HG03060 (cell line): ENCODE data around the gene TFDP1.

Source experiments
- ATAC-seq: cut with Tn5 transposase; IDR thresholded peaks from one replicate; pipeline ENCODE4 v1.9.1; 2021; ENCODE audit warnings: low read depth, moderate number of reproducible peaks; ENCODE audit not compliant: unreplicated experiment

TFDP1 gene

DNA sequence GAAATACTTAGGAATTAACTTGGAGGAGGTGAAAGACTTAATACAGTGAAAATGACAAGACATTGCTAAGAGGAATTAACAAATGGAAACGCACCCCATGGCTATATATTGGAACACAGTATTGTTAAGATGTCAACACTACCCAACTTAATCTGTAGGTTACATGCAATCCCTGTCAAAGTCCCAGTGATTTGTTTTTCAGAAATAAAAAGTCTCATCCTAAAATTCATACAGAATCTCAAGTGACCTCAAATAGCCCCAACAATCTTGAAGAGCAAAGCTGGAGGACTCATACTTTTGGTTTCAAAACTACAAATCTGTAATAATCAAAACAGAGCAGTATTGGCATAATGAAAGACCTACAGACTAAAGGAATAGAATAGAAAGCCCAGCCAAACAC is 60.2 kb downstream of the TFDP1 start:
- no peak for ATAC-seq

DNA sequence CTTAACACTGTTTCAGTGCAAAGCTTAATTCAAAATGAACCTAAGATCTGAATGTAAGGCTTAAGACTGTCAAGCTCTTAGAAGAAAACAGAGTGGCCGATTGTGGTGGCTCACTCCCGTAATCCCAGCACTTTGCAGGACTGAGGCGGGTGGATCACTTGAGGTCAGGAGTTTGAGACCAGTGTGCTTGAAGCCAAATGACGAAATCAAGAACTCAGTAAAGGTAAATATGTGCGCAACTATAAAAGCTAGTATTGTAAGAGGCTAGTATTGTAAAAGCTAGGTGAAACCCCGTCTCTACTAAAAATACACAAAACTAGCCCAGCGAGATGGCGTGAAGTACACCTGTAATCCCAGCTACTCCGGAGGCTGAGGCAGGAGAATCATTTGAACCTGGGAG is 60.8 kb downstream of the TFDP1 start:
- no peak for ATAC-seq

DNA sequence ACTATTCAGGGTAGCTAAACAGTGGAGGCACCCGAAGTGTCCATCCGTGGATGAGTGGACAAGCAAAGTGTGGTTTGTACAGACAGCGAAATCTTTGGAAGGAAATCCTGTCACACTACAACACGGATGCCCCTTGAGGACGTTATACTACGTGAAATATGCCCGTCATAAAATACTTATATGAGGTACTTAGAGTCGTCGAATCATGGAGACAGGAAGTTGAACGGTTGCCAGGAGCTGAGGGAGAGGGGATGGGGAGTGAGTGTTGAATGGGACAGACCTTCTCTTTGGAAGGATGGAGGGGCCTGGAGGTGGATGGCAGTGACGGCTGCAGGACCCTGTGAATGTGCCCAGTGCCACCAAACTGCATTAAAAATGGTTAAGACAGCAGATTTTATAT is 61.8 kb downstream of the TFDP1 start:
- ATAC-seq = no peak

DNA sequence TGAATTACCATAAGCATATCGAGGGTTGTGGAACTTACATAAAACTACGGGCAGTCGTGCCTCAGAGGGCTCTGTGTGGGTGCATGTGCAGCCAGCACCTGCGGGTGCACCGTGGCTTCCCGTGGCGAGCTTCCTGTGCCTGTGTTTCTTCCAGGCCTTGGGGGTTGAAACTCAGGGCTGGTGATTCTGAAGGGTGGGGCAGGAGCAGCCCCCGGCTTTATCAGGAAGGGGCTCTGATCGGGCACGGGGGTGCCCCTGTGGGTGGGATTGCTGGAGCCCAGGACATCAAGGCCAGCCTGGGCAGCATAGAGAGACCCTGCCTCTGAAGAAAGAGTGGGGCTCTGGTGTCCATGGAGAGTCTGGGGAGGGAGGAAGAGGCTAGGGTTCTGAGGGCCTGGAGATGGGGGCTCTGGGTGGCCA is 62.4 kb downstream of the TFDP1 start:
- no peak for ATAC-seq

DNA sequence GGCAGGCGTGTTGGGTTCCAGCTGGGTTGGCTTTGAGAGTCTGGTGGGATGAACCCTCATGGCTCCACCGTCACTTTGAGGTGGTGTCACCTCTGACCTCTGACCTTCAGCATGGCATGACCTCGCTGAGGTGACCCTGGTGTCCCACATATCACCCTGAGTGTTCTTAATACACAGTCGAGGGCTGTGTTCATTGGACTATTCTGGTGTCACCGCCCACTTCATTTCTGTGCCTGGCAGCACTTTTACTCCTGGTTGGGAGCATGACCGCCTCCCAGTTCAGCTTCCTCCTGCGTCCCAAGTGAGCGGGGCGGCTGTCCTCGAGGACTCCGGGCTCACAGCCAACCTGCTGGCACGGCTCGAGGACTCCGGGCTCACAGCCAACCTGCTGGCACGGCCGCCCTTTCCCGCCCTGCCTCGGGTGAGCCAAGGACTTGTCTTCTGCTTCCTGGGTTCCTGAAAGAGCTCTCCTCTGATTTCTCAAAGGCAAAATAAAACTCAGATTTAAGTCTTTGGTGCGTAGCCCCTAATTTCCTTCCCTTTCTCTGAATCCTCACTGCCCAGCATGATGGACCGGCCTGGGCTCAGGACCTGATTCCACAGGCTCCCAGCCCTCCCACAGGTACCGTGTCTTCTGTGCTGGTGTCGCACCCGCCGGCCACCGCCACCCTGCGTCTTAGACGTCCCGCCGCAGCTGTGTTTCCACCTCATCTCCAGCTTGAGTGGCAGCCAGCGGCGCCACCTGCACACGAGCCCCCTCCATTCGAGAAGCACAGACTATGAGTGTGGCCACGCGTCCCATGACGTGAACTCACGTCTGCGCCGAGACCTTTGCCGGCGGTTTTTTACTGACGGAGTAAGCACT is 63.0 kb downstream of the TFDP1 start:
- no peak for ATAC-seq

DNA sequence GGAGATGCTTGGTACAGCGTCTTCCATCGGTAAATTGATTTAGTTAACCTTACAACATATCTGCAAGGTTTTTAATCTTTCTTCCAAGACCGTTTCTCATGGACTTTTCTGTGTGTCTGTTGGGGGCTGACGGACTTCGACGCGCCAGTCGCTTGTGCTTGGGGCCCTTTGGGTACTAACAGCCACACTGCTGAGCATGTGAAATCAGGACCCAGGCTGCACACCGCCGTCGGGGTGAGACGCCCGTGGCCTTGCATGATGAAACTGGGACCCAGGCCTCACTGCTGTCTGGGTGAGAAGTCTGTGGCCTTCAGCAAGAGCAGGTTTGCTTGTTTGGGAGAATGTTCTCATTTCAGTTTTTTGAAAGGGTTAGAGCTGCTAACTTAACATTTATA is 63.7 kb downstream of the TFDP1 start:
- no peak for ATAC-seq

DNA sequence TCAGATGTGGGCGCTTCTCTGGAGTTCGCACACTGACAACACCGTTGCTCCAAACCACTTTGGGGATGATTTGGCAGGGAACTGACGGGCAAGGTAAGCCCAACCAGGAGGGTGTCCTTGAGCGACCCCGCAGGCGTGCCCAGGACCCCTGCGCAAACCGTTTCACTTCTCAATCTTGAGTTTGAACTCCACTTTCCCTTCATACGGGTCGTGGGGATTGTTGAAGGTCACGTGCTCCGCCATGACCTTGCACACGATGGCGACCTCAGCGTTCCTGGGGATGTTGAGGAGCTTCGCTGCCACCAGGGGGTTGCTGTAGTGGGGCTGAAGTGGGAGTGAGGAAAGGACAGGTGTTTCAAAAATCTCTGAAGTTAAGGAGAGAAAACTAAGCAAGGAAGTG is 64.7 kb downstream of the TFDP1 start:
- ATAC-seq = no peak

DNA sequence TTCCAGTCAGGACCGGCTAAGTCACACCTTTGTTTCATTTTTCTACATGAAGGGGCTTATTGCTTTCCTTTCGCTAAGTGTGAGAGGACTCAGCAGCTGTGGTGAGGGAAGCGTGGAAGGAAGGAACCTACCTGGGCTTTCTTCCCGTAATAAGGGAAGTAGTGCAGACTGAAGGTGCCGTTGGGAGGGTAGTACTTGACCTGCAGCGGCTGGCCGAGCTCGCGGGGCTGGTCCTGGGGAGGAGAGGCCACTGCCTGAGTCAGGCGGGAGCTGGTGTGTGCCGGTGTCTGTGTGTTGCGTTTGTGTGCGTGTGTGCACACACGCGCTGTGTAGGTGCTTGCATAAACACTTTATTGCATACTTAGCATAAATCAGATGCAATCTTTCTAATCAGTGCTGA is 65.7 kb downstream of the TFDP1 start:
- no peak for ATAC-seq

DNA sequence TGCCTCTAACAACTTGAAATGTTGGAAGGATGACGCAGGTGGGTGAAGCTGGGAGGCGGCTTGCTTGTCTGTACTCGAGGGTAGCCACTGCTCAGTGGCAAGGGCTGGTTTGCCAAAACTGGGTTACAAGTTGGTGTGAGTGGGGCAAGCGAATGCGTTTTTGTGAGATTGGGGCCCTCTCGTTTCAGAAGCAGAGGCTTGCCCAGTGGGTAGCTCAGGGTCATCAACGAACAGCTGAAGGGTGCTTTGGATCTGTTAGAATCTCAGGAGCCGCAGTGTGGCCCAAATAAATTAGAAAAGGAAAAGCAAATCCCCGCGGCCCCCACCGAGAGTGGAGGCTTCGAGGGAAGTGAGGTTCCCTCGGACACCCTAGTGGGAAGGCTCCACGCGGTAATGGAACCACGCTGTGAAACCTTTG is 66.2 kb downstream of the TFDP1 start:
- no peak for ATAC-seq

DNA sequence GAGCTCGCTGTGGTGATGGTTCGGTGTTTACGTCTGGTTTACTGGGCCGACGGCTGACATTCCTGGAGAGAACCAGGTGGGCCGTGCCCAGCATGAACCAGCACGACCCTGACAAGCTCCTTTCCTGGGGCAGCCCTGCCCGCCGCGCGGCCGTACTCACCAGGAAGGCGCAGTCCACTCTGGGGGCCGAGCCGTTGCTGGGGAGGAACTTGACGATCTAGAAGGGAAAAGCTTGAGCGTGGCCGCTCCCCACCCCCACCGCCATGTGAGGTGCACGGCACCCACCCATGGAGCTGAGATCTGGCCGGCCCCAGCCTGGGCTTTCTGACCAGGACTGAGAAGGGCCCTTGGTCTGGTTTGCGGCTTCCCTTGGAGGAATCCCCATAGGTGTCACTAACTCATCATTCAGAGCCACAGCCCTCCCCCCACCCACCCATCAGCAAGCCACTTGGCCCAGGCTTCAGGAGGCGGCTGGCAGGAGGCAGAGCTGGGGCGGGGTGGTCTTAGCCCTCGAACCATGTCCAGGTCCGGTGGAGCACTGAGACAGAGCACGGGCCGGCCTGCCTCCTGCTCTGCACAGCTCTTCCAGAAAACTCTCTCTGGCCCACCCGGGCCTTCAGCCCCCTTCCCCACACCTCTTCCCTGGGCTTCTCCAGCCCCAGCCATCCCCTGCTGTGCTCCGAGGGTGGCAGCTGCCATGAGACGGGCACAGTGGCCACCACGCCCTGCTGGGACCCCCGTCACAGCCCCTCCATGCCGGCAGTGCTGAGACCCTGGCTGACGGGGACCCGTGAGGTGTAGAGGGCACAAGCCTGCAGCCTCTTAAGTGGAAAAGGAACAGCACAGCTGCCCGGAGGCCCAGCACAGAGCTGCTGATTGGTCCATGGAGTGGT is 67.2 kb downstream of the TFDP1 start:
- ATAC-seq = no peak

DNA sequence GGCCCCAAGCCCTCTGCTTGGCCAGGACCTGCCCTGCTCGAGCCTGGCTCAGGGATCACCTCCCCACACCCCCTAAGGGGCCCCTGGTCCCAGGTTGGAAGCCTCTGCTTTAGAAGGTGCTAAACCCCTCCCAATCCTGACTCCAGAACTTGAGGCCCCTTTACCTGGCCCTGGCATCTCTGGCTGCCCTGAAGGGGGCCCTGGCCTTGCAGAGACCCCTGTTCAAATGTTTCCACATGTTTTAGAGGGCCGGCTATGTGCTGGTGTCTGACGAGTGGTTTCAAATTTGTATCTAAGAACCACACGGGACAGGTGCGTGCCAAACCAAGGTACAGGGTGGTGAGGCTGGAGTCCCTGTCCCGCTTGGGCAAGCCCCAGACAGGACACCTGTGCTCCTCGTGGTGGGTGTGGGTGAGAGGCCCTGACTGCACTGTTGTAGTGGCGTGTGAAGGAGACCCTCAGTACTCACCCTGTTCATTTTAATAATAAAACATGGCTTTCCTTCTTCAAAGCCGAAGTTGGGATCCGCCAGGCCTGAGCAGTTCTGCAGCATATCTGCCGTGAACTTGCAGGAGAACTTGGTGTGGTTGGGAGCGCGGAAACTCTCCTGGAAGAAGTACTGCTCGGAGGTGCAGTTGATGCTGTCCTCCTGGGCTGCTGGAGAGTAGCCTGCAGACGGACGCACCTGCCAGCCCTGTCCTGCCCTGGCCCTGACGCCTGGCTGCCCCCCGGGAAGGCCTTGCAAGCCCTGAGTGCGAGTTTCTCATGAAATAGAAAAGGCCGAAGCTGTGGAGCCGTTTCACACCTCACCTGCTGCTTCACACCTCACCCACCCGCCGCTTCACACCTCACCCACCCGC is 68.1 kb downstream of the TFDP1 start:
- ATAC-seq = no peak

DNA sequence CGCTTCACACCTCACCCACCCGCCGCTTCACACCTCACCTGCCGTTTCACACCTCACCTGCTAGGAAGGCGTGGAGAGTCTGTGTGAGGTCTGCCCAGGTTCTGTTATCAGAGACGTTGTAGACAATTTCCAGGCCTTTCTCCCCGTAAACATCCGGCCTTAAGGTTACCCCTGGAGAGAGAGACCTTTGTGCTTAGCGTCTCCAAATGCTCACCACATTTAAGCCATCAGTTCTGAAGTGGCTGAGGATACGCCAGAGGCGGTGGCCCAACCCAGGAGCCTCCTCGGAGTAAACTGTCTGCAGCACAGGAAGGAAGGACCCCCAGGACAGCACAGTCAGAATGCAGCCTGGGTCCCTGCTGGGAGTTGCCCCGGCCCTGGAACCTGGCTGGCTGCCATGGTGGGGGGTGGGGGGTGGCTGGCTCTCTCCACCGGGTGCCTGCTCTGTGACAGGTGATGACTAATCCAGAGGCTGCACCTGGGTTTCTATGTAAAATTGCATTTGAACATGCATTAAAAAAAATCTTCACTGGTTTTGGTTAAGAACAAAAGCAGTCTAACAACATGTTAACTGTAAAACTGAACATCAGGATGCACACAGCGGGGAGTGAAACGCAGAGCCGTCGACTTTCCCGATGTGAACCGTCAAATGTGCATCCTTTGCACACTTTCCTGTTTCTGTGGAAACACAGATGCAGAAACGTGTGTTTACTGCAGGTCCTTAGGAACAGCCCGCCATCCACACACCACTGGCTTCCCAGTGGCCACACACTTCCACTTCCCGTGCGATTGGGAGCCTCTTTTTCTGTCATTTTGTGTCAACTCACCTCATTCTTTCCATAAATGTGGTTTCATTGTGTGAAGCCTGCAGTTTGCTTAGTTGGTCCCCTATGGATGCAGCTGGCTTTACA is 69.0 kb downstream of the TFDP1 start:
- ATAC-seq = no peak

DNA sequence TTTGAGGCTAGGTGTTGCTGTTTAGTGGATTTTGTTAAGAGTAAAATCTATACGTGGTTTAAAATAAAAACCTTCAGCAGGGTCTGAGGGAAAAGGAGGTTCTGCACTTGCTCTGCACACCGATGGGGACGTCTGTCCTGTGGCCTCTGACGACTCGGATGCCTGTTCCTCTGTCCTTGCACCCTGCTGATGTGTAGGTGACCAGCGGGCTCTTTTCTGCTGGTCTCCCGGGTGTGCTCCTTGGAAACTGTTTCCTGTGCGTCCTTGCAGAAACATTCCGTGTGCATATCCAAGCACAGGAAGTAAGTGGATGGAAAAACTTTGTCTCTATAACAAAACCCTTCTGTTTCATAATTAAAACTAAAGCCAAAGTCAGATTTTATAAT is 69.6 kb downstream of the TFDP1 start:
- ATAC-seq = no peak

DNA sequence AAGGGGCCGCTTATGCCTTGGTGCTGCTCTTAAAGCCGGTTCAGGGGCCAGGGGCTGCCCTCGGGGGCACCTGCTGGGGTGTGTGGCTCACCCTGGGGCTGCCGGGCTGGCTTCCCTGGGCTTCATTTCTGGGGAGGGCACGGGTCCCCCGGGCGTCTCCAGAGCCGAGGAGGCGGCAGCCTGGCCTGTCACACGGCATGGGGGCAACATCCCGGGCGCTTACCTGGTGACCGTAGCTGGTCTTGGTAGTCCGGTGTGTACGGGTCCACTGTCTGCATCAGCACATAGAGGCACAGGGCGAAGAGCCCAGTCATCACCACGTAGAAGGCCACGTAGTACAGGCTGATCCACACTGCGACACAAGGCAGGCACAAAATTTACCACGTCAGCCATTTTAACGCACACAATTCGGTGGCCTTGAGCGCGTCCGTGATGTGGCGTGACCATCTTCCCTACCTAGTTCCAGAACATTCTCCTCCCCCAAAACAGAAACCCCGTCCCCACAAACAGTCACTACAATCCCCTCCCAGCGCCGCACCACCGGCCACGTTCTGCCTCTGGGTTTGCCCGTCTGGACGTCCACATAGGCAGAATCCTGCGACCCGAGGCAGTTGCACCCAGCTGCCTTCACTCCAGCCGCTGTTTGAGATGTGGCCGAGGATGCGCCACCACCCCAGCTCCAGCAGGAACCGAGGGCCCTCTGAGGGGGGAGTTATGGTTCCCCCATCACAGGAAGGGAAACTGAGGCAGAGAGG is 70.2 kb downstream of the TFDP1 start:
- ATAC-seq = no peak

DNA sequence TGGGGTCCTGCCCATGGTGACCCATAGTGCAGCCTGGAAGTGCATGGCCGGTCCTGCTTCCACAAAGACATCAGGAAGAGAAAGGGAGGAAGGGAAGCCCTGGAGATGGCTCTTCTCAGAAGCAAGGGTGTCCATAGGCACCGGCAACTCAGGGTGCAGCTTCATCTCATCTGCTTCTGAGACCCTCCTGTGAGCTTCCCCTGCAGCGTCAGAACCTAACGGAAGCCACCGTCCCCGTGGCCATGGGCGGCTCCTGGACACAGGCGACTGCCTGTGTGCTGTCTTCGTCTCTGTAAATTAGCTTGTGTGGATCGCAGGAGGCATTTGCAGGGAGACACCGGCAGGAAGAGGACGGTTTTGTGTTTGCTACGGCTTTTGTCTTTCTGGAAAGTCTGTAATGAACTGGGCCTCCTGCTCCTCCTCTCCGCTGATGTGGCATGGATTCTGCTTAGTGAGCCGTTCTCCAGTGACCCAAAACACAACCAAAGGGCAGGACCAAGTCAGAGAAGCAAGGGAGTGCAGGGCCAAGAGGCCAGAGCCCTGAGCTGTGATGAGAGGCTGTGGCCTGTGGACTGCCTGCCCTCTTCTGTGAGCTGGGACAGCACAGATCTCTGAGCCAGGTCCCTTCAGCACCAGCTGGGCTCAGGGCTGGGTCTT is 70.9 kb downstream of the TFDP1 start:
- no peak for ATAC-seq

DNA sequence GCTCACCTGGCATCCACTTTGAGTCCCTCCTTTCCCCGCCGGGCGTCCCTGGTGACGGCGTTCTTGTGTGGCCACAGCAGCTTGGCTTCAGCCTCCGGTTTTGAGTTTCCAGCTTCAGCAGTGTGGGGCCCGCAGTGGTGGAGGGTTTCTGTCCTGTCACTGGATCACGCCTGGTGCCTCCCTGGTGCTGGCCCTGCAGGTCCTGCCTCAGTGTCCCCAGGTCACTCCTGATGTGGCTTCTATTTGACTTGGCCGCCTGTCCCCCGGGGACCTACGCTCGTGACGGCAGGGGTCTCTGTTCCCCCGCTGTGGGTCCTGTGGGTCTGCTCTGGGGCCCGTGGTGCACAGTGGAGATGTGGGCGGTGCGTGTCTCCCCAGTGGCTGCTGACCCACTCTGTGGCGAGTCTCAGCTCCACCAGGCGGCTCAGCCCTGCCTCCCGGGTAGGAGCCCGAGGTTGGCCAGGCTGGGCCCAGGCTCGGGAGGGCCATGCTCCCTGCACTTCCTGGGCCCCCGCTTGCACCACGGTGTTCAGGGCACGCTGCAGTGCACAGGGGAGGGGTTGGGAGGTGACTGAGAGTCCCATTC is 71.5 kb downstream of the TFDP1 start:
- ATAC-seq = no peak

DNA sequence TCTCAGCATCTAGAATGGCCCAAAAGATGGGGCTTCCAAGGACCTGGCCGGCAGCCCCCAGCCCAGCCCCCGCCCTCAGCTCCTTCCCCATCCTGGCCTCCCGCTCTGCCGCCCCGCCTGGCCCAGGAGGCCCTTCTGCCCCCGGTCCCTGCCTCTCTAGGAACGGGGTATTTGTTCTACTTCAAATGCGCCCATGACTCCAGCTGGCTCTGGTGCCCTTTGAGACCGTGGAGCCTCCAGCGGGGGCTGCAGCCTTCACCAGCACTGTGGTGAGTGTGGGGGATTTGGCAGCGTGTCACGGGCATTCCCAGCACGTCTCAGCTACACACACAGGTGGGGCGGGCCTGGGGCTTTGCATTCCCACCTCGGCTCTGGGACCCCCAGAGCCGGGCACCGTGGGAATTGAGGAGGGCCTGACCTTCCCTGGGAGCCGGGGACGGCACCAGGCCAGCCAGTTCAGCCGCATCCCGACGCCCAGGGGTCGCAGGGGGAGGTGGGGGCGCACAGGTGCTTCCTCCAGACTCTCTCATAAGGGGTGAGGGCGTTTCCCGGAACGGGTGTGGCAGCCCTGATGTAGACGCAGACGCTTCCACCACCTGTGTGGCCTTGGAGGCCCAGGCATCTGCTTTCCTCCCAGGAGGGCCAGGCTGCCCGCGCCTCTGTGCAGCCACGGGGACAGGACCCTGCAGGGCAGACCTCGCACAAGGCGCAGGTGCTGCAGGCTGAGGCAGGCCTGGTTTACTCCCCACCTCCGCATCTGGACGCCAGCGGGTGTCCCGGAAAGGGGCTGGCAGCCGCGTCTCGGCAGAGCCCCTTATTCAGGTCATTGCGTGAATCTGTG is 72.5 kb downstream of the TFDP1 start:
- no peak for ATAC-seq
